ENCODE results near the gene MOXD1.

The MOXD1 gene

GRCh38 chr6:132399376-132400074 lies 1.8 kb downstream of the MOXD1 start:
- DNase-seq (ENCODE audit: low read depth), result no peak

GRCh38 chr6:132395015-132395597 lies 6.2 kb downstream of the MOXD1 start:
- no peak for DNase-seq (ENCODE audit: low read depth)

- DNase-seq (ENCODE audit: low read depth), result no peak
These were observed 8.5 kb downstream of the MOXD1 start for GRCh38 chr6:132392792-132393191.

GRCh38 chr6:132392270-132392646 lies 9.0 kb downstream of the MOXD1 start:
- no peak for DNase-seq (ENCODE audit: low read depth)

- DNase-seq (ENCODE audit: low read depth), result no peak
These were observed 9.6 kb downstream of the MOXD1 start for GRCh38 chr6:132391391-132392269.

- DNase-seq (ENCODE audit: low read depth), result no peak
These were observed 10.8 kb downstream of the MOXD1 start for GRCh38 chr6:132390451-132390850.

- no peak for DNase-seq (ENCODE audit: low read depth)
These were observed 11.3 kb downstream of the MOXD1 start for GRCh38 chr6:132390017-132390416.

GRCh38 chr6:132388291-132388690 lies 13.0 kb downstream of the MOXD1 start:
- DNase-seq (ENCODE audit: low read depth), result no peak

- DNase-seq (ENCODE audit: low read depth), result no peak
These were observed 18.6 kb downstream of the MOXD1 start for GRCh38 chr6:132382630-132383175.

- DNase-seq (ENCODE audit: low read depth), result no peak
These were observed 19.9 kb downstream of the MOXD1 start for GRCh38 chr6:132381381-132381780.

- DNase-seq (ENCODE audit: low read depth), result no peak
These were observed 20.8 kb downstream of the MOXD1 start for GRCh38 chr6:132380358-132381029.

- DNase-seq (ENCODE audit: low read depth), result no peak
These were observed 31.7 kb downstream of the MOXD1 start for GRCh38 chr6:132369526-132369925.

- DNase-seq (ENCODE audit: low read depth), result no peak
These were observed 32.3 kb downstream of the MOXD1 start for GRCh38 chr6:132368916-132369481.

- no peak for DNase-seq (ENCODE audit: low read depth)
These were observed 35.9 kb downstream of the MOXD1 start for GRCh38 chr6:132365281-132365907.

GRCh38 chr6:132364306-132365074 lies 36.8 kb downstream of the MOXD1 start:
- no peak for DNase-seq (ENCODE audit: low read depth)

GRCh38 chr6:132362442-132363185 lies 38.7 kb downstream of the MOXD1 start:
- DNase-seq (ENCODE audit: low read depth), result no peak

- no peak for DNase-seq (ENCODE audit: low read depth)
These were observed 40.2 kb downstream of the MOXD1 start for GRCh38 chr6:132361101-132361500.

- DNase-seq (ENCODE audit: low read depth), result no peak
These were observed 41.4 kb downstream of the MOXD1 start for GRCh38 chr6:132359886-132360285.

- no peak for DNase-seq (ENCODE audit: low read depth)
These were observed 44.2 kb downstream of the MOXD1 start for GRCh38 chr6:132357120-132357519.
